Measurements from ENCODE around the gene PCSK5. TPM values are rescaled to one million over a fixed set of nuclear protein-coding genes. Genes with fewer than 3 reads are reported as not detected.

The PCSK5 gene
- polyA plus RNA-seq, 2 donors = 4.2 to 6.1 TPM

- no peaks in the 10 kb centered on the region for H3K4me1 ChIP-seq (ENCODE audit: control insufficient read depth in 2 of 2, insufficient read depth in 2 of 2, low read length in 1 of 2)
- no peak overlapping the region for H3K4me3 ChIP-seq (ENCODE audit: low read depth in 1 of 2, low read length in 2 of 2)
- H3K36me3 ChIP-seq (ENCODE audit: control insufficient read depth in 2 of 2, insufficient read depth in 2 of 2, low read length in 1 of 2) = no peaks in the 10 kb centered on the region
- H3K27ac ChIP-seq (ENCODE audit: low read depth in 2 of 2, low read length in 1 of 2) = peak overlapping the region; percentile 1 to 9
- WGBS, 2 donors = 63 to 73% methylated on average over 7 of the region's 7 CpGs
- H3K27me3 ChIP-seq (ENCODE audit: control insufficient read depth in 1 of 2, insufficient read depth in 2 of 2, low read length in 2 of 2) = no peaks in the 10 kb centered on the region
- no peaks in the 10 kb centered on the region for H3K9me3 ChIP-seq (ENCODE audit: control insufficient read depth in 2 of 2, insufficient read depth in 1 of 2, low read depth in 1 of 2, low read length in 1 of 2)
Measured at GRCh38 chr9:76257311-76257710, 366.8 kb downstream of the PCSK5 start.

GRCh38 chr9:76266649-76267283 lies 376.3 kb downstream of the PCSK5 start:
- H3K4me1 ChIP-seq (ENCODE audit: control insufficient read depth in 2 of 2, insufficient read depth in 2 of 2, low read length in 1 of 2) = no peaks in the 10 kb centered on the region
- H3K36me3 ChIP-seq (ENCODE audit: control insufficient read depth in 2 of 2, insufficient read depth in 2 of 2, low read length in 1 of 2) = no peaks in the 10 kb centered on the region
- 87 to 94% methylated on average over 1 of the region's 1 CpG for WGBS, 2 donors
- no peaks in the 10 kb centered on the region for H3K27me3 ChIP-seq (ENCODE audit: control insufficient read depth in 1 of 2, insufficient read depth in 2 of 2, low read length in 2 of 2)
- H3K9me3 ChIP-seq (ENCODE audit: control insufficient read depth in 2 of 2, insufficient read depth in 1 of 2, low read depth in 1 of 2, low read length in 1 of 2) = no peaks in the 10 kb centered on the region
- H3K27ac ChIP-seq (ENCODE audit: low read depth in 2 of 2, low read length in 1 of 2) = no peak overlapping the region
- H3K4me3 ChIP-seq (ENCODE audit: low read depth in 1 of 2, low read length in 2 of 2) = no peak overlapping the region

- no peaks in the 10 kb centered on the region for H3K9me3 ChIP-seq (ENCODE audit: control insufficient read depth in 2 of 2, insufficient read depth in 1 of 2, low read depth in 1 of 2, low read length in 1 of 2)
- H3K27ac ChIP-seq (ENCODE audit: low read depth in 2 of 2, low read length in 1 of 2) = no peak overlapping the region
Measured at GRCh38 chr9:76267284-76267652, 376.8 kb downstream of the PCSK5 start.

GRCh38 chr9:76269789-76270188 lies 379.3 kb downstream of the PCSK5 start:
- Histone ChIP-seq H3K27me3 (ENCODE audit: control insufficient read depth in 1 of 2, insufficient read depth in 2 of 2, low read length in 2 of 2) (no peaks in the 10 kb centered on the region), H3K9me3 (ENCODE audit: control insufficient read depth in 2 of 2, insufficient read depth in 1 of 2, low read depth in 1 of 2, low read length in 1 of 2) (no peaks in the 10 kb centered on the region), H3K4me3 (ENCODE audit: low read depth in 1 of 2, low read length in 2 of 2) (no peak overlapping the region), H3K27ac (ENCODE audit: low read depth in 2 of 2, low read length in 1 of 2) (no peak overlapping the region), H3K36me3 (ENCODE audit: control insufficient read depth in 2 of 2, insufficient read depth in 2 of 2, low read length in 1 of 2) (no peaks in the 10 kb centered on the region), H3K4me1 (ENCODE audit: control insufficient read depth in 2 of 2, insufficient read depth in 2 of 2, low read length in 1 of 2) (no peaks in the 10 kb centered on the region)
- 25 to 27% methylated on average over 2 of the region's 2 CpGs for WGBS, 2 donors

More at GRCh38 chr9:76267284-76267652, 376.8 kb downstream of the PCSK5 start:
- H3K36me3 ChIP-seq (ENCODE audit: control insufficient read depth in 2 of 2, insufficient read depth in 2 of 2, low read length in 1 of 2) = no peaks in the 10 kb centered on the region
- H3K27me3 ChIP-seq (ENCODE audit: control insufficient read depth in 1 of 2, insufficient read depth in 2 of 2, low read length in 2 of 2) = no peaks in the 10 kb centered on the region
- WGBS, 2 donors = 75 to 82% methylated on average over 3 of the region's 3 CpGs
- H3K4me3 ChIP-seq (ENCODE audit: low read depth in 1 of 2, low read length in 2 of 2) = no peak overlapping the region
- no peaks in the 10 kb centered on the region for H3K4me1 ChIP-seq (ENCODE audit: control insufficient read depth in 2 of 2, insufficient read depth in 2 of 2, low read length in 1 of 2)

- Histone ChIP-seq H3K36me3 (ENCODE audit: control insufficient read depth in 2 of 2, insufficient read depth in 2 of 2, low read length in 1 of 2) (no peaks in the 10 kb centered on the region), H3K4me1 (ENCODE audit: control insufficient read depth in 2 of 2, insufficient read depth in 2 of 2, low read length in 1 of 2) (no peaks in the 10 kb centered on the region), H3K4me3 (ENCODE audit: low read depth in 1 of 2, low read length in 2 of 2) (no peak overlapping the region), H3K27ac (ENCODE audit: low read depth in 2 of 2, low read length in 1 of 2) (no peak overlapping the region), H3K27me3 (ENCODE audit: control insufficient read depth in 1 of 2, insufficient read depth in 2 of 2, low read length in 2 of 2) (no peaks in the 10 kb centered on the region), H3K9me3 (ENCODE audit: control insufficient read depth in 2 of 2, insufficient read depth in 1 of 2, low read depth in 1 of 2, low read length in 1 of 2) (no peaks in the 10 kb centered on the region)
- 95 to 96% methylated on average over 1 of the region's 1 CpG for whole genome bisulfite sequencing, 2 donors
Measured at GRCh38 chr9:76271755-76272154, 381.3 kb downstream of the PCSK5 start.

- Histone ChIP-seq H3K4me3 (ENCODE audit: low read depth in 1 of 2, low read length in 2 of 2) (no peak overlapping the region), H3K27ac (ENCODE audit: low read depth in 2 of 2, low read length in 1 of 2) (no peak overlapping the region), H3K4me1 (ENCODE audit: control insufficient read depth in 2 of 2, insufficient read depth in 2 of 2, low read length in 1 of 2) (no peaks in the 10 kb centered on the region), H3K27me3 (ENCODE audit: control insufficient read depth in 1 of 2, insufficient read depth in 2 of 2, low read length in 2 of 2) (no peaks in the 10 kb centered on the region), H3K36me3 (ENCODE audit: control insufficient read depth in 2 of 2, insufficient read depth in 2 of 2, low read length in 1 of 2) (no peaks in the 10 kb centered on the region), H3K9me3 (ENCODE audit: control insufficient read depth in 2 of 2, insufficient read depth in 1 of 2, low read depth in 1 of 2, low read length in 1 of 2) (no peaks in the 10 kb centered on the region)
- 92% methylated on average over 7 of the region's 7 CpGs for WGBS, 2 donors
Measured at GRCh38 chr9:76289042-76289441, 398.6 kb downstream of the PCSK5 start.

- no peaks in the 10 kb centered on the region for H3K4me1 ChIP-seq (ENCODE audit: control insufficient read depth in 2 of 2, insufficient read depth in 2 of 2, low read length in 1 of 2)
Measured at GRCh38 chr9:76289703-76290102, 399.2 kb downstream of the PCSK5 start.

GRCh38 chr9:76290555-76290954 lies 400.1 kb downstream of the PCSK5 start:
- Histone ChIP-seq H3K27ac (ENCODE audit: low read depth in 2 of 2, low read length in 1 of 2) (no peak overlapping the region), H3K4me3 (ENCODE audit: low read depth in 1 of 2, low read length in 2 of 2) (no peak overlapping the region), H3K9me3 (ENCODE audit: control insufficient read depth in 2 of 2, insufficient read depth in 1 of 2, low read depth in 1 of 2, low read length in 1 of 2) (no peaks in the 10 kb centered on the region), H3K27me3 (ENCODE audit: control insufficient read depth in 1 of 2, insufficient read depth in 2 of 2, low read length in 2 of 2) (no peaks in the 10 kb centered on the region), H3K4me1 (ENCODE audit: control insufficient read depth in 2 of 2, insufficient read depth in 2 of 2, low read length in 1 of 2) (no peaks in the 10 kb centered on the region), H3K36me3 (ENCODE audit: control insufficient read depth in 2 of 2, insufficient read depth in 2 of 2, low read length in 1 of 2) (no peaks in the 10 kb centered on the region)
- WGBS, 2 donors = 87 to 95% methylated on average over 2 of the region's 2 CpGs

More at GRCh38 chr9:76289703-76290102, 399.2 kb downstream of the PCSK5 start:
- H3K9me3 ChIP-seq (ENCODE audit: control insufficient read depth in 2 of 2, insufficient read depth in 1 of 2, low read depth in 1 of 2, low read length in 1 of 2) = no peaks in the 10 kb centered on the region
- H3K36me3 ChIP-seq (ENCODE audit: control insufficient read depth in 2 of 2, insufficient read depth in 2 of 2, low read length in 1 of 2) = no peaks in the 10 kb centered on the region
- no peak overlapping the region for H3K4me3 ChIP-seq (ENCODE audit: low read depth in 1 of 2, low read length in 2 of 2)
- no peak overlapping the region for H3K27ac ChIP-seq (ENCODE audit: low read depth in 2 of 2, low read length in 1 of 2)
- no peaks in the 10 kb centered on the region for H3K27me3 ChIP-seq (ENCODE audit: control insufficient read depth in 1 of 2, insufficient read depth in 2 of 2, low read length in 2 of 2)

- no peaks in the 10 kb centered on the region for H3K9me3 ChIP-seq (ENCODE audit: control insufficient read depth in 2 of 2, insufficient read depth in 1 of 2, low read depth in 1 of 2, low read length in 1 of 2)
- H3K4me1 ChIP-seq (ENCODE audit: control insufficient read depth in 2 of 2, insufficient read depth in 2 of 2, low read length in 1 of 2) = no peaks in the 10 kb centered on the region
- H3K27me3 ChIP-seq (ENCODE audit: control insufficient read depth in 1 of 2, insufficient read depth in 2 of 2, low read length in 2 of 2) = no peaks in the 10 kb centered on the region
- no peak overlapping the region for H3K4me3 ChIP-seq (ENCODE audit: low read depth in 1 of 2, low read length in 2 of 2)
- H3K27ac ChIP-seq (ENCODE audit: low read depth in 2 of 2, low read length in 1 of 2) = no peak overlapping the region
- no peaks in the 10 kb centered on the region for H3K36me3 ChIP-seq (ENCODE audit: control insufficient read depth in 2 of 2, insufficient read depth in 2 of 2, low read length in 1 of 2)
- WGBS, 2 donors = 72 to 74% methylated on average over 7 of the region's 7 CpGs
Measured at GRCh38 chr9:76292246-76292645, 401.8 kb downstream of the PCSK5 start.

GRCh38 chr9:76292658-76293057 lies 402.2 kb downstream of the PCSK5 start:
- Histone ChIP-seq H3K4me3 (ENCODE audit: low read depth in 1 of 2, low read length in 2 of 2) (no peak overlapping the region), H3K4me1 (ENCODE audit: control insufficient read depth in 2 of 2, insufficient read depth in 2 of 2, low read length in 1 of 2) (no peaks in the 10 kb centered on the region), H3K36me3 (ENCODE audit: control insufficient read depth in 2 of 2, insufficient read depth in 2 of 2, low read length in 1 of 2) (no peaks in the 10 kb centered on the region), H3K27me3 (ENCODE audit: control insufficient read depth in 1 of 2, insufficient read depth in 2 of 2, low read length in 2 of 2) (no peaks in the 10 kb centered on the region), H3K9me3 (ENCODE audit: control insufficient read depth in 2 of 2, insufficient read depth in 1 of 2, low read depth in 1 of 2, low read length in 1 of 2) (no peaks in the 10 kb centered on the region), H3K27ac (ENCODE audit: low read depth in 2 of 2, low read length in 1 of 2) (no peak overlapping the region)
- WGBS, 2 donors = 67 to 71% methylated on average over 5 of the region's 5 CpGs

Data from esophagus (tissue), 2 donors.